Thymus (tissue), 11 donors: ENCODE data around the gene H3-3A. TPM values are rescaled to one million over a fixed set of nuclear protein-coding genes. Genes with fewer than 3 reads are reported as not detected.
A peak's percentile ranks its signal among the peaks of the same experiment; 100 is the strongest.

Experiments used
- DNase-seq, 9 donors: peaks; one replicate each; pipeline ENCODE4 v3.0.0-alpha.2; 2013; ENCODE audit warnings: low spot score in 9 of 9, low read depth in 6 of 9, missing footprints in 1 of 9
- H3K27ac ChIP-seq, 2 donors: one replicate each; pipeline ENCODE4 v1.5.1; 2013; ENCODE audit warnings: control low read depth in 1 of 2, low read depth in 1 of 2, low read length in 1 of 2, mild to moderate bottlenecking in 1 of 2, moderate library complexity in 1 of 2
- H3K27me3 ChIP-seq, 2 donors: one replicate each; pipeline ENCODE4 v1.5.1; 2013; ENCODE audit warnings: low read length in 1 of 2; ENCODE audit not compliant: control insufficient read depth in 2 of 2, insufficient read depth in 1 of 2
- H3K36me3 ChIP-seq, 2 donors: one replicate each; pipeline ENCODE4 v1.5.1; 2013; ENCODE audit warnings: low read length in 1 of 2, mild to moderate bottlenecking in 1 of 2, moderate library complexity in 1 of 2; ENCODE audit not compliant: control insufficient read depth in 2 of 2, insufficient read depth in 2 of 2
- H3K4me1 ChIP-seq, 2 donors: one replicate each; pipeline ENCODE4 v1.5.1; 2013; ENCODE audit warnings: low read length in 2 of 2; ENCODE audit not compliant: control insufficient read depth in 2 of 2, insufficient read depth in 2 of 2
- H3K4me3 ChIP-seq, 2 donors: one replicate each; pipeline ENCODE4 v1.5.1; 2013; ENCODE audit warnings: low read length in 2 of 2, control low read depth in 1 of 2, mild to moderate bottlenecking in 1 of 2
- H3K9me3 ChIP-seq, 2 donors: one replicate each; pipeline ENCODE4 v1.5.1; 2013; ENCODE audit warnings: low read length in 1 of 2, mild to moderate bottlenecking in 1 of 2; ENCODE audit not compliant: control insufficient read depth in 2 of 2, insufficient read depth in 1 of 2
- WGBS: extraction: QIAGEN DNeasy Blood & Tissue Kit; methylation state at CpG from one replicate; pipeline ENCODE4 v1.1.7; 2013; 5-methylcytosine and 5-hydroxymethylcytosine counted together
- polyA plus RNA-seq: library from polyadenylated mRNA; stranded (reverse); fragments of 200-250 nt; gene quantifications from one replicate; pipeline ENCODE4 v1.2.3, GENCODE V29; 2013
- total RNA-seq: library from RNA; stranded (reverse); fragments of 120-200 nt; gene quantifications from one replicate; pipeline ENCODE4 v1.2.4, GENCODE V29; 2013
- donor health status: healthy.

Gene H3-3A
- total and polyA plus RNA-seq, 2 donors = 725 to 1,694 TPM

GRCh38 chr1:226069811-226070489, 7.4 kb downstream of the H3-3A start:
- Histone ChIP-seq H3K27ac (no peak overlapping the region), H3K4me1 (peaks cover 10 to 11% of the 10 kb centered on the region in 2 donors), H3K27me3 (no peaks in the 10 kb centered on the region), H3K9me3 (no peaks in the 10 kb centered on the region), H3K36me3 (peaks cover 31 to 90% of the 10 kb centered on the region in 2 donors), H3K4me3 (no peak overlapping the region)
- DNase-seq = no peak
- WGBS = 96% methylated on average over 13 of the region's 13 CpGs

- peaks cover 24 to 72% of the 10 kb centered on the region in 2 donors for H3K36me3 ChIP-seq
- no peaks in the 10 kb centered on the region for H3K9me3 ChIP-seq
- WGBS = 93% methylated on average over 4 of the region's 4 CpGs
- H3K4me3 ChIP-seq = no peak overlapping the region
- H3K27me3 ChIP-seq = no peaks in the 10 kb centered on the region
- no peak overlapping the region for H3K27ac ChIP-seq
- no peak for DNase-seq
- peaks cover 2% of the 10 kb centered on the region in 2 donors for H3K4me1 ChIP-seq
Measured at GRCh38 chr1:226072347-226072746, 9.8 kb downstream of the H3-3A start.

- 56% methylated on average over 6 of the region's 6 CpGs for WGBS
- Histone ChIP-seq H3K27me3 (no peaks in the 10 kb centered on the region), H3K4me3 (no peak overlapping the region), H3K36me3 (peaks cover 18 to 62% of the 10 kb centered on the region in 2 donors), H3K27ac (no peak overlapping the region), H3K9me3 (no peaks in the 10 kb centered on the region), H3K4me1 (no peaks in the 10 kb centered on the region)
- no peak for DNase-seq
Measured at GRCh38 chr1:226073184-226073950, 10.9 kb downstream of the H3-3A start.

GRCh38 chr1:226074046-226074445, 11.5 kb downstream of the H3-3A start:
- Histone ChIP-seq H3K4me3 (no peak overlapping the region), H3K36me3 (peaks cover 14 to 56% of the 10 kb centered on the region in 2 donors), H3K4me1 (no peaks in the 10 kb centered on the region), H3K27me3 (no peaks in the 10 kb centered on the region), H3K27ac (no peak overlapping the region), H3K9me3 (no peaks in the 10 kb centered on the region)
- WGBS = 97% methylated on average over 4 of the region's 4 CpGs
- DNase-seq = no peak

- Histone ChIP-seq H3K9me3 (no peaks in the 10 kb centered on the region), H3K36me3 (peaks cover 9 to 36% of the 10 kb centered on the region in 2 donors), H3K4me3 (no peak overlapping the region), H3K27ac (no peak overlapping the region), H3K4me1 (no peaks in the 10 kb centered on the region), H3K27me3 (peaks cover 0 to under 1% of the 10 kb centered on the region in 2 donors)
- no peak for DNase-seq
- 98% methylated on average over 6 of the region's 6 CpGs for WGBS
Measured at GRCh38 chr1:226076378-226076777, 13.9 kb downstream of the H3-3A start.

GRCh38 chr1:226078374-226078773, 15.9 kb downstream of the H3-3A start:
- H3K4me1 ChIP-seq = peaks cover 6 to 8% of the 10 kb centered on the region in 2 donors
- DNase-seq = no peak
- H3K27ac ChIP-seq = no peak overlapping the region
- peaks cover 6 to 20% of the 10 kb centered on the region in 2 donors for H3K36me3 ChIP-seq
- no peak overlapping the region for H3K4me3 ChIP-seq
- WGBS = 96% methylated on average over 9 of the region's 9 CpGs
- no peaks in the 10 kb centered on the region for H3K9me3 ChIP-seq
- peaks cover 0 to 16% of the 10 kb centered on the region in 2 donors for H3K27me3 ChIP-seq

- Histone ChIP-seq H3K4me3 (peak overlapping the region; percentile 51 to 60), H3K9me3 (peaks cover 0 to 3% of the 10 kb centered on the region in 2 donors), H3K27me3 (peaks cover 0 to 23% of the 10 kb centered on the region in 2 donors), H3K4me1 (peaks cover 9 to 12% of the 10 kb centered on the region in 2 donors), H3K27ac (no peak overlapping the region), H3K36me3 (no peaks in the 10 kb centered on the region)
- no peak for DNase-seq
- 90% methylated on average over 7 of the region's 7 CpGs for WGBS
Measured at GRCh38 chr1:226082587-226082917, 20.0 kb downstream of the H3-3A start.

GRCh38 chr1:226082959-226083301, 20.4 kb downstream of the H3-3A start:
- 5% methylated on average over 23 of the region's 23 CpGs for WGBS
- H3K36me3 ChIP-seq = no peaks in the 10 kb centered on the region
- DNase-seq = no peak

More at GRCh38 chr1:226082959-226083301, 20.4 kb downstream of the H3-3A start:
- Histone ChIP-seq H3K4me1 (peaks cover 9 to 12% of the 10 kb centered on the region in 2 donors), H3K9me3 (peaks cover 0 to 3% of the 10 kb centered on the region in 2 donors), H3K27me3 (peaks cover 0 to 23% of the 10 kb centered on the region in 2 donors), H3K4me3 (peak overlapping the region; percentile 51 to 60), H3K27ac (peak overlapping the region; percentile 26 to 52)
